GM12878 (cell line): Measurements from ENCODE around the gene FN3K. TPM values are rescaled to one million over a fixed set of nuclear protein-coding genes. Genes with fewer than 3 reads are reported as not detected.

Experiments
- ATAC-seq: fragments of 200-7000 bp; cut with Tn5 transposase; 3 replicates; pipeline ENCODE4 v1.9.1; 2020; ENCODE audit warnings: mild to moderate bottlenecking, moderate library complexity
- BruUV-seq: library from RNA; stranded (reverse); fragments of 400-500 nt; replicated peaks from 2 replicates; lab custom pipeline; 2021; lab: Mats Ljungman, UMichigan
- CTCF ChIA-PET: fragments of 300-600 bp; sonication (Branson Sonifier 250); formaldehyde crosslinking; extraction: SDS; loops from one replicate; lab custom pipeline; 2021; ENCODE audit warnings: inconsistent platforms; lab: Yijun Ruan, JAX
- POLR2A ChIA-PET: fragments of 350-600 bp; formaldehyde crosslinking; extraction: SDS; loops from one replicate; lab custom pipeline; 2021; ENCODE audit warnings: inconsistent platforms; lab: Charles Lee
- RAD21 ChIA-PET: fragments of 300-600 bp; sonication (Branson Sonifier 250); formaldehyde crosslinking; loops from one replicate; lab custom pipeline; 2023; ENCODE audit warnings: antibody characterized with exemption; ENCODE audit not compliant: unreplicated experiment; lab: Charles Lee
- SMC1A ChIA-PET: fragments of 300-600 bp; sonication (Branson Sonifier 250); formaldehyde crosslinking; loops from one replicate; lab custom pipeline; 2023; ENCODE audit not compliant: unreplicated experiment, uncharacterized antibody; lab: Charles Lee
- DNase-seq: peaks from one replicate; pipeline ENCODE4 v3.0.0-alpha.2; 2011; ENCODE audit warnings: low read depth, low spot score
- FAIRE-seq: peaks from 3 replicates; lab custom pipeline; 2011; peaks lifted over from hg19 to GRCh38; lab: Jason Lieb, UNC
- H2AFZ ChIP-seq: 2 replicates; pipeline ENCODE4 v1.6.0; 2011; ENCODE audit warnings: low read depth, low read length, control low read depth; ENCODE audit not compliant: control insufficient read depth
- H3K27ac ChIP-seq: 2 replicates; pipeline ENCODE4 v1.5.1; 2011; ENCODE audit warnings: control low read depth; ENCODE audit not compliant: control insufficient read depth, insufficient read depth
- H3K27me3 ChIP-seq, 2 experiments: replicated peaks in 1 of 2; 2 replicates each; pipeline versions ENCODE4 v1.6.0 to v1.6.1; 2011; ENCODE audit warnings: low read length in 1 of 2; ENCODE audit not compliant: control insufficient read depth in 2 of 2, insufficient read depth in 2 of 2
- H3K36me3 ChIP-seq, 2 experiments: 2 replicates each; pipeline ENCODE4 v1.5.1; 2011; ENCODE audit warnings: low read length in 1 of 2; ENCODE audit not compliant: control insufficient read depth in 2 of 2, insufficient read depth in 2 of 2
- H3K4me1 ChIP-seq: 2 replicates; pipeline ENCODE4 v1.6.1; 2011; ENCODE audit warnings: mild to moderate bottlenecking, low read length, moderate library complexity, mixed read lengths; ENCODE audit not compliant: control insufficient read depth, insufficient read depth
- H3K4me2 ChIP-seq: 2 replicates; pipeline ENCODE4 v1.6.0; 2011; ENCODE audit warnings: control low read depth; ENCODE audit not compliant: control insufficient read depth, insufficient read depth
- H3K4me3 ChIP-seq: fragments of 200-600 bp; sonication (generic); 2 replicates; pipeline ENCODE4 v1.5.1; 2016
- H3K79me2 ChIP-seq: 2 replicates; pipeline ENCODE4 v1.6.0; 2011; ENCODE audit warnings: low read length; ENCODE audit not compliant: control insufficient read depth, insufficient read depth
- H3K9ac ChIP-seq: 2 replicates; pipeline ENCODE4 v1.8.0; 2011; ENCODE audit warnings: low read length, control low read depth, mixed read lengths; ENCODE audit not compliant: control insufficient read depth, insufficient read depth
- H3K9me3 ChIP-seq: replicated peaks from 3 replicates; pipeline ENCODE4 v1.5.1; 2011; ENCODE audit warnings: mild to moderate bottlenecking, low read length; ENCODE audit not compliant: control insufficient read depth, insufficient read depth
- H4K20me1 ChIP-seq: 2 replicates; pipeline ENCODE4 v1.6.0; 2011; ENCODE audit not compliant: control insufficient read depth, insufficient read depth
- DPF2 ChIP-seq: fragments of 450-650 bp; IDR thresholded peaks from 2 replicates; pipeline ENCODE4 v1.6.1; 2017; ENCODE audit warnings: mild to moderate bottlenecking
- EGR1 ChIP-seq, 2 experiments: IDR thresholded peaks; 1 replicate in 1 of 2; 2 replicates in 1 of 2; pipeline ENCODE4 v1.6.1; 2011 to 2012; ENCODE audit warnings: low read depth in 2 of 2, low read length in 2 of 2, borderline replicate concordance in 1 of 2, mild to moderate bottlenecking in 1 of 2, moderate library complexity in 1 of 2
- GATAD2B ChIP-seq: fragments of 450-650 bp; conservative IDR thresholded peaks from 2 replicates; pipeline ENCODE4 v1.6.1; 2017; ENCODE audit warnings: low read depth, mild to moderate bottlenecking, moderate library complexity
- IKZF1 ChIP-seq: fragments of 450-650 bp; conservative IDR thresholded peaks from 2 replicates; pipeline ENCODE4 v1.6.1; 2017; ENCODE audit warnings: antibody characterized with exemption, mild to moderate bottlenecking
- LARP7 ChIP-seq: fragments of 450-650 bp; IDR thresholded peaks from 2 replicates; pipeline ENCODE4 v1.6.1; 2017; ENCODE audit warnings: mild to moderate bottlenecking
- MEF2A ChIP-seq: IDR thresholded peaks from 2 replicates; pipeline ENCODE4 v1.6.1; 2011; ENCODE audit warnings: low read depth, mild to moderate bottlenecking, low read length, moderate library complexity; ENCODE audit not compliant: insufficient read depth
- RELA ChIP-seq: fragments of 450-650 bp; IDR thresholded peaks from 2 replicates; pipeline ENCODE4 v1.8.0; 2014; ENCODE audit warnings: borderline replicate concordance; ENCODE audit not compliant: partially characterized antibody
- SUZ12 ChIP-seq: fragments of 200-600 bp; sonication (generic); IDR thresholded peaks from one replicate; pipeline ENCODE4 v1.6.1; 2018; ENCODE audit warnings: antibody characterized with exemption, mild to moderate bottlenecking; ENCODE audit not compliant: unreplicated experiment
- ZNF207 ChIP-seq: fragments of 450-650 bp; IDR thresholded peaks from 2 replicates; pipeline ENCODE4 v1.6.1; 2014; ENCODE audit warnings: antibody characterized with exemption, mild to moderate bottlenecking, borderline replicate concordance
- WGBS: methylation state at CpG from one replicate; pipeline ENCODE4 v1.1.6; 2016; ENCODE audit warnings: low lambda C conversion rate; ENCODE audit not compliant: insufficient replicate concordance, insufficient coverage; ENCODE audit errors: missing lambda C conversion rate; 5-methylcytosine and 5-hydroxymethylcytosine counted together
- in situ Hi-C: fragments of 300-500 bp; cut with MboI; formaldehyde crosslinking; loops from 9 replicates; pipeline ENCODE4 v1.14.3; 2018; ENCODE audit warnings: mixed read lengths
- intact Hi-C: fragments of 100-400 bp; cut with micrococcal nuclease; formaldehyde crosslinking; loops from one replicate; pipeline ENCODE4 v1.14.2; 2022; ENCODE audit not compliant: unreplicated experiment
- polyA plus RNA-seq, 11 experiments: library from polyadenylated mRNA; depleted of rRNA in 4 of 11; unstranded in 6 of 11; stranded (reverse) in 5 of 11; fragments of >200 nt; fragmentation: Nextera tagmentation in 4 of 11; fragmentation: Illumina TruSeq in 1 of 11; extraction: Ambion mirVana in 4 of 11; extraction: Trizol in 1 of 11; gene quantifications; 1 replicate in 1 of 11; 2 replicates in 10 of 11; pipeline versions ENCODE4 v1.2.1 to v1.2.3, GENCODE V29; 2011 to 2016; ENCODE audit warnings: inconsistent platforms in 2 of 11, missing spikeins in 2 of 11, low read depth in 1 of 11
- total RNA-seq, 4 experiments: library from RNA; depleted of rRNA in 3 of 4; stranded (reverse); fragments of >200 nt in 3 of 4; fragmentation: Illumina TruSeq in 1 of 4; extraction: Trizol in 1 of 4; gene quantifications; 2 replicates each; pipeline versions ENCODE4 v1.2.1 to v1.2.3, GENCODE V29; 2013 to 2021
- TF ChIP-seq, protein P1 (sequence below): fragments of 450-650 bp; conservative IDR thresholded peaks from 2 replicates; pipeline ENCODE4 v1.6.1; 2017; ENCODE audit warnings: mild to moderate bottlenecking, moderate library complexity

The FN3K gene
- total and polyA plus RNA-seq, 10 of the 15 experiments (the other 5 are each of a cell fraction or from before 2014, with no cell fraction given) = 0.08 to 0.51 (median 0.17) TPM; not detected in 7

DNA sequence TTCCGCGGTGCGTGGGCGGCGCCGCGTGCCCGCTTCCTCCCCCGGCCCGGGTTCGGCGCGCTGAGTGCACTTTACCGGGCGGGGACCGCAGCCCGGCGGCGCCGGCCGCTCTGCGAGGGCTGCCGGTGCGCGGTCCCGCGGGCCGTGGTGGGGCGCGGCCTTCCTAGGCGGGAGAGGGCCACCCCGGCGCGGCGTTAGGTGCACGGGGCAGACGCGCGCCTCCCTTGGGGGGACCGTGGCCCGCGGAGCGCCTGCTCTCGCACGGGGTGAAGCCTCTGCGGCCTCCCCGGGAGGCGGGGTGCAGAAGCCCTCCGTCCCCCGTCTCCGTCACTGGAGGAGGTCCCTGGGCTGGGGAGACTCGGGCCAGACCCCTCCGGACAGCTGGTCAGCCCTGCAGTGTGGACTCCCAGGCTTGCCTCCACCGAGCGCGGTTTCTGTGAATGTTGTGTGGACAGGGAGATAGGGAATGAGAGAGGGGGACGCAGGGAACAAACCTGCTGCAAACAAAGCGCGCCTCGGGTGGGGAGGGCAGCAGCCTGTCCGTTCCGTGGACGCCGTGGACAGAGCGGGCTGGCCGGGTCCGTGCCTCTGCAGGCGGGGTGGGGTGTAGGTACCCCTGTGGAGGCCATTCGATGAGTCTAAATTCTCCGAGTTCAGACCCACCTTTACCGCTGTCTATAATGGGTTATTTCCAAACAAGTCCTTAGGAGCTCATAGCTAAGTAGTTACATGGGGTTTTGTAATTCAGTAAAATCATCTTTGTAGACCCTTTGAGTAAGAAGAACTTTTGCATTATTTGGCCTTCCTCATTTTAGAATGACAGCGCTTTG, 17.2 kb downstream of the FN3K start:
- ChIA-PET CTCF (no interaction called here), RAD21 (no interaction called here), POLR2A (interaction anchor here (0.5 kb wide), 2 partner anchors 222 to 784 kb away, joined by 3 to 4 read pairs; no protein-coding TSS in a partner anchor), SMC1A (interaction anchor here (1.4 to 2.5 kb wide), 2 partner anchors 11 to 16 kb away, joined by 4 to 8 read pairs; no protein-coding TSS in a partner anchor)
- intact Hi-C loops = loop anchor here (10.0 kb wide), 1 partner anchor 108 kb away; the partner anchor contains the start of gene WDR45B
- 0 out of 2 replicates have a peak, but pooled peaks cover 2% of the 10 kb centered on the region for H3K4me1 ChIP-seq
- 4% methylated on average over 50 of the region's 72 CpGs for WGBS
- no peaks in the 10 kb centered on the region for H4K20me1 ChIP-seq
- in situ Hi-C loops = no loop called here
- H3K9me3 ChIP-seq = no peaks in the 10 kb centered on the region; the same call in 2 of the 3 replicates
- H3K79me2 ChIP-seq = peaks cover 16% of the 10 kb centered on the region
- peak overlapping the region; percentile 100 for H3K4me3 ChIP-seq
- ATAC-seq = peak; percentile 43
- TSS peak; percentile 59 for BruUV-seq
- TF ChIP-seq DPF2 (peak; percentile 39; the same call in 1 of the 2 replicates), MEF2A (no peak), SUZ12 (no peak), EGR1 (IDR thresholded peaks at IDR 0.05; ENCODE audit: borderline replicate concordance in 1 of 2, low read depth in 2 of 2, low read length in 2 of 2) (peak in 1 of 2 experiments; percentile 86; a peak in 1 of 3 replicates), RELA (no peak), ZNF207 (no peak), IKZF1 (0 out of 2 replicates have a peak, but pooled peaks have one; percentile 9), LARP7 (peak; percentile 23; the same call in 1 of the 2 replicates), GATAD2B (0 out of 2 replicates have a peak, but pooled peaks have one; percentile 13)
- TF ChIP-seq, protein P1, sequence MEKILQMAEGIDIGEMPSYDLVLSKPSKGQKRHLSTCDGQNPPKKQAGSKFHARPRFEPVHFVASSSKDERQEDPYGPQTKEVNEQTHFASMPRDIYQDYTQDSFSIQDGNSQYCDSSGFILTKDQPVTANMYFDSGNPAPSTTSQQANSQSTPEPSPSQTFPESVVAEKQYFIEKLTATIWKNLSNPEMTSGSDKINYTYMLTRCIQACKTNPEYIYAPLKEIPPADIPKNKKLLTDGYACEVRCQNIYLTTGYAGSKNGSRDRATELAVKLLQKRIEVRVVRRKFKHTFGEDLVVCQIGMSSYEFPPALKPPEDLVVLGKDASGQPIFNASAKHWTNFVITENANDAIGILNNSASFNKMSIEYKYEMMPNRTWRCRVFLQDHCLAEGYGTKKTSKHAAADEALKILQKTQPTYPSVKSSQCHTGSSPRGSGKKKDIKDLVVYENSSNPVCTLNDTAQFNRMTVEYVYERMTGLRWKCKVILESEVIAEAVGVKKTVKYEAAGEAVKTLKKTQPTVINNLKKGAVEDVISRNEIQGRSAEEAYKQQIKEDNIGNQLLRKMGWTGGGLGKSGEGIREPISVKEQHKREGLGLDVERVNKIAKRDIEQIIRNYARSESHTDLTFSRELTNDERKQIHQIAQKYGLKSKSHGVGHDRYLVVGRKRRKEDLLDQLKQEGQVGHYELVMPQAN = 0 out of 2 replicates have a peak, but pooled peaks have one; percentile 55
- H3K27me3 ChIP-seq = no peaks in the 10 kb centered on the region
- no peak for DNase-seq
- H2AFZ ChIP-seq = peak overlapping the region; percentile 96
- H3K9ac ChIP-seq = peak overlapping the region; percentile 80
- H3K4me2 ChIP-seq = peak overlapping the region; percentile 92
- peak overlapping the region; percentile 76 for H3K27ac ChIP-seq
- no peaks in the 10 kb centered on the region; a peak in 1 of 4 replicates for H3K36me3 ChIP-seq
- no peak for FAIRE-seq
